Mammary epithelial cell (primary cell): ENCODE results near the gene COL23A1.

Experiments
- CTCF ChIP-seq, 2 donors: IDR thresholded peaks in 1 of 2; conservative IDR thresholded peaks in 1 of 2; 2 replicates each; pipeline ENCODE4 v1.5.1; 2011 to 2012; ENCODE audit warnings: inconsistent platforms in 2 of 2, low read length in 2 of 2, mild to moderate bottlenecking in 2 of 2, control low read depth in 1 of 2, low read depth in 1 of 2; ENCODE audit not compliant: insufficient read depth in 1 of 2; ENCODE audit errors: extremely low read depth in 1 of 2
- EZH2 ChIP-seq: IDR thresholded peaks from 2 replicates; pipeline ENCODE4 v1.6.1; 2012; ENCODE audit warnings: low read length, inconsistent platforms, borderline replicate concordance

- TF ChIP-seq CTCF (conservative IDR thresholded peaks at IDR 0.05 in 1 of 2, IDR thresholded peaks at IDR 0.05 in 1 of 2; ENCODE audit: extremely low read depth in 1 of 2, insufficient read depth in 1 of 2, low read depth in 1 of 2, low read length in 2 of 2) (no peak), EZH2 (no peak)
Observed at GRCh38 chr5:178287091-178287790, 303.0 kb downstream of the COL23A1 start.
